HEK293T (cell line): ENCODE measurements around the gene WDR83.

Experiments used
- CTCF ChIA-PET: fragments of 350-600 bp; formaldehyde crosslinking; extraction: SDS; loops from one replicate; lab custom pipeline; 2021; ENCODE audit warnings: antibody characterized with exemption, inconsistent platforms; lab: Yijun Ruan, JAX
- POLR2A ChIA-PET: fragments of 350-600 bp; formaldehyde crosslinking; extraction: SDS; loops from one replicate; lab custom pipeline; 2020; ENCODE audit warnings: antibody characterized with exemption, inconsistent platforms; lab: Yijun Ruan, JAX
- DNase-seq: peaks from one replicate; pipeline ENCODE4 v3.0.0; 2012; ENCODE audit warnings: mixed read lengths; ENCODE audit errors: extremely low spot score
- ARNT ChIP-seq: fragments of 450-650 bp; IDR thresholded peaks from 2 replicates; pipeline ENCODE4 v1.6.1; 2017; ENCODE audit warnings: mild to moderate bottlenecking
- BHLHE40 ChIP-seq: fragments of 450-650 bp; IDR thresholded peaks from 2 replicates; pipeline ENCODE4 v1.6.1; 2016; ENCODE audit warnings: mild to moderate bottlenecking, moderate library complexity, borderline replicate concordance
- CTBP1 ChIP-seq: fragments of 450-650 bp; IDR thresholded peaks from 2 replicates; pipeline ENCODE4 v1.6.1; 2016; ENCODE audit warnings: borderline replicate concordance
- ELF4 ChIP-seq: fragments of 450-650 bp; IDR thresholded peaks from 2 replicates; pipeline ENCODE4 v1.6.1; 2017; ENCODE audit warnings: antibody characterized with exemption
- FOXA1 ChIP-seq: fragments of 450-650 bp; IDR thresholded peaks from 2 replicates; pipeline ENCODE4 v1.6.1; 2016; ENCODE audit warnings: mild to moderate bottlenecking
- FOXK2 ChIP-seq: fragments of 450-650 bp; IDR thresholded peaks from 2 replicates; pipeline ENCODE4 v1.6.1; 2016; ENCODE audit warnings: mild to moderate bottlenecking
- FOXM1 ChIP-seq: fragments of 450-650 bp; IDR thresholded peaks from 2 replicates; pipeline ENCODE4 v1.6.1; 2017; ENCODE audit warnings: mild to moderate bottlenecking, borderline replicate concordance
- HDGF ChIP-seq: fragments of 450-650 bp; IDR thresholded peaks from 2 replicates; pipeline ENCODE4 v1.6.1; 2017; ENCODE audit warnings: antibody characterized with exemption, borderline replicate concordance
- L3MBTL2 ChIP-seq: fragments of 450-650 bp; conservative IDR thresholded peaks from 2 replicates; pipeline ENCODE4 v1.6.1; 2016; ENCODE audit warnings: mild to moderate bottlenecking
- LEF1 ChIP-seq: fragments of 450-650 bp; IDR thresholded peaks from 2 replicates; pipeline ENCODE4 v1.6.1; 2017; ENCODE audit warnings: mild to moderate bottlenecking, borderline replicate concordance
- NFRKB ChIP-seq: fragments of 450-650 bp; IDR thresholded peaks from 2 replicates; pipeline ENCODE4 v1.6.1; 2016; ENCODE audit warnings: mild to moderate bottlenecking, moderate library complexity
- PKNOX1 ChIP-seq: fragments of 450-650 bp; IDR thresholded peaks from 2 replicates; pipeline ENCODE4 v1.6.1; 2016
- SP1 ChIP-seq: fragments of 450-650 bp; IDR thresholded peaks from 2 replicates; pipeline ENCODE4 v1.6.1; 2017
- SUZ12 ChIP-seq: fragments of 450-650 bp; IDR thresholded peaks from 2 replicates; pipeline ENCODE4 v1.6.1; 2016; ENCODE audit warnings: mild to moderate bottlenecking
- TARDBP ChIP-seq: fragments of 450-650 bp; IDR thresholded peaks from 2 replicates; pipeline ENCODE4 v1.6.1; 2016
- ZNF384 ChIP-seq: fragments of 450-650 bp; IDR thresholded peaks from 2 replicates; pipeline ENCODE4 v1.6.1; 2016

Gene WDR83

GRCh38 chr19:12669270-12670158 lies 2.9 kb downstream of the WDR83 start:
- ChIA-PET POLR2A (interaction anchor here (0.8 to 1.7 kb wide), 5 partner anchors 9 to 174 kb away, joined by 3 to 9 read pairs (median 6); partner anchors contain the start of genes DHPS, ZNF490 and ZNF791), CTCF (no interaction called here)
- peak; percentile 72 for DNase-seq
- TF ChIP-seq L3MBTL2 (peak; percentile 49), FOXA1 (no peak), BHLHE40 (no peak), SP1 (no peak), ARNT (no peak), TARDBP (0 out of 2 replicates have a peak, but pooled peaks have one; percentile 21), CTBP1 (no peak; the same call in 1 of the 2 replicates), FOXK2 (peak; percentile 91), PKNOX1 (no peak), HDGF (no peak), ELF4 (peak; percentile 99), SUZ12 (no peak), FOXM1 (no peak), NFRKB (peak; percentile 66)

- DNase-seq, result no peak
- TF ChIP-seq ARNT, result no peak
- TF ChIP-seq L3MBTL2, result no peak
- TF ChIP-seq SP1, result no peak
- no peak for TF ChIP-seq FOXA1
- no peak for TF ChIP-seq FOXK2
- no peak for TF ChIP-seq ZNF384
- TF ChIP-seq CTBP1, result no peak
- TF ChIP-seq SUZ12, result no peak
- TF ChIP-seq NFRKB, result no peak
- POLR2A ChIA-PET, result interaction anchor here (1.3 to 1.7 kb wide), 3 partner anchors 8 to 59 kb away, joined by 6 to 9 read pairs (median 7); partner anchors contain the start of genes DHPS, ZNF490 and ZNF791
- CTCF ChIA-PET, result interaction anchor here (0.7 to 1.4 kb wide), 2 partner anchors 106 to 1326 kb away, joined by 3 read pairs; no protein-coding TSS in a partner anchor
Measured at GRCh38 chr19:12670159-12670928, 3.7 kb downstream of the WDR83 start.

GRCh38 chr19:12672744-12673143 lies 6.1 kb downstream of the WDR83 start:
- CTCF ChIA-PET, result interaction anchor here (0.8 kb wide), 1 partner anchor 9 kb away, joined by 7 read pairs; the partner anchor contains the start of gene DHPS
- TF ChIP-seq ARNT (no peak), FOXM1 (no peak), BHLHE40 (no peak), PKNOX1 (no peak), NFRKB (no peak), L3MBTL2 (no peak), FOXA1 (no peak), HDGF (no peak), TARDBP (no peak), ZNF384 (no peak), ELF4 (no peak), SUZ12 (no peak), SP1 (no peak), CTBP1 (no peak), FOXK2 (no peak), LEF1 (no peak)
- POLR2A ChIA-PET, result interaction anchor here (1.5 to 1.8 kb wide), 2 partner anchors 9 to 112 kb away, joined by 3 to 6 read pairs; partner anchors contain the start of gene DHPS
- DNase-seq, result no peak

GRCh38 chr19:12675399-12675798 lies 8.8 kb downstream of the WDR83 start:
- CTCF ChIA-PET, result no interaction called here
- POLR2A ChIA-PET, result no interaction called here
- TF ChIP-seq FOXA1, result no peak
- TF ChIP-seq FOXM1, result no peak
- TF ChIP-seq LEF1, result no peak
- TF ChIP-seq FOXK2, result no peak
- TF ChIP-seq PKNOX1, result no peak
- no peak for TF ChIP-seq HDGF
- no peak for TF ChIP-seq ARNT
- no peak for TF ChIP-seq NFRKB
- no peak for TF ChIP-seq SUZ12
- no peak for TF ChIP-seq ZNF384
- no peak for DNase-seq

- TF ChIP-seq ELF4 (no peak), FOXK2 (no peak), LEF1 (no peak), FOXA1 (no peak), SP1 (no peak), PKNOX1 (no peak), SUZ12 (no peak), CTBP1 (no peak)
- POLR2A ChIA-PET, result no interaction called here
- no peak for DNase-seq
- CTCF ChIA-PET, result interaction anchor here (0.8 kb wide), 1 partner anchor 514 kb away, joined by 3 read pairs; no protein-coding TSS in a partner anchor
Measured at GRCh38 chr19:12675940-12676339, 9.3 kb downstream of the WDR83 start.
